Measurements from ENCODE around the gene LOXHD1.

The LOXHD1 gene

GRCh38 chr18:46459789-46460455, 197.1 kb downstream of the LOXHD1 start:
- no peak for DNase-seq (ENCODE audit: low read depth)
- TF ChIP-seq CTCF (conservative IDR thresholded peaks at IDR 0.05; ENCODE audit: control insufficient read depth, insufficient read depth, low read depth, low read length) = no peak
- no peak overlapping the region for H3K4me3 ChIP-seq (ENCODE audit: control insufficient read depth, low read depth, low read length)

DNA sequence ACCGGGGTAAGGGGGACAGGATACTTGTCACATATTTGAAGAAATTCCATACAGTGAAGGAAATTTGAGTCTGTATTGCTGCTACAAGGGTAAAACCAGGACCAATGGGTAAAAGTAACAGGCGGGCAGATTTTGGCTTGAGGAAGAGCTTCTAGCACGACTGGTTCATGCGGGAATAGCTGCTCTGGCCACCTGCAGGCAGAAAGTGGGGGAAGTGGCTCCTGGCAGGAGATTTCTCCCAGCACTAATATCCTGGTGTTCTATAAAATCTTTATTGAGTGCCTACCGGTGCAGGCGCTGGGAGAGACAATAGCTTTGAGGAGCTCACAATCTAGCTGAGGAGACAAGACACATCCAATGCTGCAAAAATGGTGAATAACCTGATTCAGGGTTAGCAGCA, 198.5 kb downstream of the LOXHD1 start:
- no peak for DNase-seq (ENCODE audit: low read depth)
- H3K4me3 ChIP-seq (ENCODE audit: control insufficient read depth, low read depth, low read length) = no peak overlapping the region
- TF ChIP-seq CTCF (conservative IDR thresholded peaks at IDR 0.05; ENCODE audit: control insufficient read depth, insufficient read depth, low read depth, low read length) = no peak

GRCh38 chr18:46456691-46457090, 200.3 kb downstream of the LOXHD1 start:
- no peak overlapping the region for H3K4me3 ChIP-seq (ENCODE audit: control insufficient read depth, low read depth, low read length)
- DNase-seq (ENCODE audit: low read depth) = no peak
- no peak for TF ChIP-seq CTCF (conservative IDR thresholded peaks at IDR 0.05; ENCODE audit: control insufficient read depth, insufficient read depth, low read depth, low read length)

DNA sequence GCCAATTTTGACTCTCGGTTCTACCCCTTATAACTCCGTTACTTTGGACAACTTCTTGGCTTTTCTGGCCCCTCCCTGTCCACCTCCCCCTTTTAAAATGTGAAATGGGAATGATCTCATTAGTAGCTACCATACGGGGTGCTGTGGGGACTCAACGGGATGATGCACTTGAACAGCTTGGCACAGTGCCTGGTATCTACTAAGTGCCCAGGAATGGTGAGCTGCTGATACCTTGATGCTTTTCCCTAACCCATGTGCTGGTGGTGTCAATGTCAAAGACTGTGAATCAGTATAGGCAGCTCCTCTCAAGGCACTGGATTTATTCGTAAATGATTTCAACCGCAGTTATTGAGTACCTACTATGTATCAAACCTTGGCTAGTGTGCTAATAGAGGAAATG, 204.2 kb downstream of the LOXHD1 start:
- TF ChIP-seq CTCF (conservative IDR thresholded peaks at IDR 0.05; ENCODE audit: control insufficient read depth, insufficient read depth, low read depth, low read length) = no peak
- DNase-seq (ENCODE audit: low read depth) = peak; percentile 42
- no peak overlapping the region for H3K4me3 ChIP-seq (ENCODE audit: control insufficient read depth, low read depth, low read length)

GRCh38 chr18:46449499-46449898, 207.5 kb downstream of the LOXHD1 start:
- no peak for DNase-seq (ENCODE audit: low read depth)
- H3K4me3 ChIP-seq (ENCODE audit: control insufficient read depth, low read depth, low read length) = no peak overlapping the region
- no peak for TF ChIP-seq CTCF (conservative IDR thresholded peaks at IDR 0.05; ENCODE audit: control insufficient read depth, insufficient read depth, low read depth, low read length)

GRCh38 chr18:46449033-46449432, 208.0 kb downstream of the LOXHD1 start:
- no peak overlapping the region for H3K4me3 ChIP-seq (ENCODE audit: control insufficient read depth, low read depth, low read length)
- peak; percentile 8 for DNase-seq (ENCODE audit: low read depth)
- TF ChIP-seq CTCF (conservative IDR thresholded peaks at IDR 0.05; ENCODE audit: control insufficient read depth, insufficient read depth, low read depth, low read length) = no peak

DNA sequence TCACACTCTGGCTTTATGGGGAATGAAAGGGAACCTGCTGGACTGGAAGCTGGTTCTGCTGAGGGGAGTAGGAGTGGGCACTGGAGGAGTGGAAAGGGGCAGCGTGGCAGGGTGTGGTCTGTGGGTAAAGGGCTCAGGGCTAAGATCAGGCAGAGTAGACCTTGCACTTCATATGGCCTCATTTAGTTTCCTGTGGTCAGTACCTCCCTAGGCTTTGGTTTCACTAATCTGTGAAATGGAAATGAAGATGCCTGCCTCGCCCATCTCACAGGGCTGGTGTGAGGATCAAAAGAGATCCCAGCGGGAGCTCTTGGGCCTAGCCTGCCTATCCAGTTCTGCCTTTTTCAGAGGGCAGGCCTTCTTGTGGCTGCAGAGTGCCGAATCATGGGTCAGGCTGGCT, 208.7 kb downstream of the LOXHD1 start:
- no peak for TF ChIP-seq CTCF (conservative IDR thresholded peaks at IDR 0.05; ENCODE audit: control insufficient read depth, insufficient read depth, low read depth, low read length)
- H3K4me3 ChIP-seq (ENCODE audit: control insufficient read depth, low read depth, low read length) = no peak overlapping the region

More for the DNA sequence above, 208.7 kb downstream of the LOXHD1 start:
- DNase-seq (ENCODE audit: low read depth) = no peak
